Stimulated activated CD8-positive, alpha-beta memory T cell treated with anti-CD3 and anti-CD28 coated beads, Interleukin-4, amount 100 ng/mL, for 24 hours (primary cell): ENCODE measurements around the gene MAPK1.
"Not testable (repeated sequence)": the region's sequence is repeated elsewhere in the genome, so short reads cannot be mapped to it uniquely, and the experiment has no call there.

ENCODE experiments used
- DNase-seq: peaks from one replicate; pipeline ENCODE4 v3.0.0-alpha.2; 2020; ENCODE audit warnings: low read depth

The MAPK1 gene

GRCh38 chr22:21881841-21882753 is 14.7 kb upstream of the MAPK1 start:
- DNase-seq: no peak

GRCh38 chr22:21876486-21877176 is 9.2 kb upstream of the MAPK1 start:
- no peak for DNase-seq

GRCh38 chr22:21874953-21875352 is 7.5 kb upstream of the MAPK1 start:
- not testable (repeated sequence) for DNase-seq

DNA sequence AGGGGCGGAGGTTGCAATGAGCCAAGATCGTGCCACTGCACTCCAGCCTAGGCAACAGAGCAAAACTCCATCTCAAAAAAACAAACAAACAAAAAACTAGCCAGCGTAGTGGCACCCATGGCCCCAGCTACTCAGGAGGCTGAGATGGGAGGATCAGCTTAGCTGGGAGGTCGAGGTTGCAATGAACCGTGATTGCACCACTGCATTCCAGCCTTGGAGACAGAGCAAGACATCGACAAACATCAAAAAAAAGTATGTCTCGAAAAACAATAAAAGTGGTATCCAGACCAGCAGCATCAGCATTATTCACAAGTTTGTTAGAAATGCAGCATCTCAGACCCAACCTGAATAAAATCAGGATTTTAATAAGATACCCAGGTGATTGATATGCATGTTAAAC is 6.2 kb upstream of the MAPK1 start:
- DNase-seq: no peak

- DNase-seq: not testable (repeated sequence)
Observed at GRCh38 chr22:21872741-21873140, 5.3 kb upstream of the MAPK1 start.

GRCh38 chr22:21868651-21869050 is 1.2 kb upstream of the MAPK1 start:
- no peak for DNase-seq

- DNase-seq: no peak
Observed at GRCh38 chr22:21866833-21867527, 465 bp downstream of the MAPK1 start.

DNA sequence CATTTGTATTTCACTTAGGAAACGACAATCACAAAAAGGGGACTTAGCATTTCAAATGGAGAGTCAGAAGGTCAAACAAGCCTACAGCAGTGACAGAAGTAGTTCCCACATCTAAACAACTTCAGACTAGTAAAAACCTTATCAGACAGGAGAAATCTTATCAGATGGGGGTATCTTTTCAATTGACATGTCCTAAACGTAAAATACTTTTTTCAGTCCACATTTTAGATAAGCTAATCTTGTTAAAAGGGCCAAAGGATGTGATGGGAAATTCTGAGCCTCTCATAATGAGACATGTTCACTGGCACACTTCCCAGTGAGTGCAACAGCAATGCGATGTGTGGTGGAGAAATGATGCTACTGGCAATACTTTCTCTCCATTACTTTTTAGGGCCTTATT is 2.4 kb downstream of the MAPK1 start:
- DNase-seq: no peak

DNA sequence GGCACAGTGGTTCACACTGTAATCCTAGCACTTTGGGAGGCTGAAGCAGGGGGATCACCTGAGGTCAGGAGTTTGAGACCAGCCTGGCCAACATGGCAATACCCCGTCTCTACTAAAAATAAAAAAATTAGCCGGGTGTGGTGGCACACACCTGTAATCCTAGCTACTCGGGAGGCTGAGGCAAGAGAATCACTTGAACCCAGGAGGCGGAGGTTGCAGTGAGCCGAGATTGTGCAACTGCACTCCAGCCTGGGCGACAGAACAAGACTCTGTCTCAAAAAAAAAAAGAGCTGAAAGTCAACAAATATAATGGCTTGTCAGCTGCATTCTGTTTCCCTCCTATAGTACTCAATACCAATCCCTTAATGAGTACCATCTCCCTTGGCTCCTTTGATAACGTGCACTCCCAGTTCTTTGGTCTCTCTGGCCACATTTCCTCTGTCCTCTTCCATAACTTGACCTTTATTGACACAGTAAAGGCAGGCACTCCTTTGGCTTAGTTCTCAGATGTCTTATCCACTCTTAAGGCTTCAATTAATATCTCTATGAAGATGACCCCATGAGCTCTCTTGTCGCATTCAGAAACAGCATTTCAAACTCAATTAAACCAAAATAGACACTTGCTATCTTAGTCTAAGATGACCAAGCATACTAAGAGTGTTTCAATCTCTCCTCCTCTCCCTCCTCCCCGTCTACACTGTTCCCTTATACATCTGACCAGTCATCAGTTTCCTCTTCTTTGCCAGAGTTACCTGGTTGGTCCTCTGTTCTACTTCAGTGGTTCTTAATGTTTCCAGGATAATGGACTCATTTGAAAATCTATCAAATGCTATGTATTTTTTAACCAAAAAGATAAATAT is 4.8 kb downstream of the MAPK1 start:
- DNase-seq: no peak

DNA sequence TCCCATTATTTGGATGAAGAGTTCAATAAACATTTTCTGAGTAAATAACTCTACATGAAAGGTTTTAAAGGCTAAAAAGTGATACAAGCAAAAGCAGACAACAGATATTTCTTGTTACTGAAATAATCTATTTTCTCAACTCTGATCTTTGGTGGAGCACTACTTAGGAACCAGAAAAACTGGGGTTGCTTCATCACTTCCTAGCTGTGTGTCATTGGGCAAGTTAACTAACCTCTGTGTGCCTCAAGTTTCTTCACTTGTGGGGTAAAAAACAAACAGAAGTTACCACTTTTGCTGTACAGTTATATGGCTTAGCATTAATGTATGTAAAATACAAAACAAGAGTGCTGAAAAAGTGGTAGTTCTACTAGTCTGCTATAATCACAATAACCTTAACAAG is 5.6 kb downstream of the MAPK1 start:
- no peak for DNase-seq

DNA sequence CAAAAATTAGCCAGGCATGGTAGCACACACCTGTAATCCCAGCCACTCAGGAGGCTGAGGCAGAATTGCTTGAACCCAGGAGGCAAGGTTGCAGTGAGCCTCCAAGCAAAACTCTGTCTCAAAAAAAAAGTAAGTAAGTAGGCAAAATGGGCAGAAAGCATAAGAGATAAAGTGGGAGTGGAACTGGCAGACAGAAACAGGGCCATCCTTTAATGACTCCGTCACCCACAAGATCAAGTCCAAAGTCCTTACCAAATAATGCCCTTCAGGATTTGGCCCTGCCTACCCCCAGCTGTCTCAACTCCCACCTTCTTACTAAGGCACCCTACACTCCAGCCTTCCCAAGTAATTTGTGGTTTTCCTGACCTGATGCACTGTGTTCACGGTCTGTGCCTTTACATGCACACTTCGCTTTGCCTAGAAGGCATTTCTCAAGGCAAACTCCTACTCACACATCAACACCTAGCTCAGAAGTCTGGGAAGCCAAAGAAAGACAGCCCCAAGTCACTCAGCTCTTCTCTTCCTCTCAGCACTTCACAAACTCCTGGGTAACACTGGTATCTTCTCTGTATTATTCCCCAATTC is 6.1 kb downstream of the MAPK1 start:
- no peak for DNase-seq

DNA sequence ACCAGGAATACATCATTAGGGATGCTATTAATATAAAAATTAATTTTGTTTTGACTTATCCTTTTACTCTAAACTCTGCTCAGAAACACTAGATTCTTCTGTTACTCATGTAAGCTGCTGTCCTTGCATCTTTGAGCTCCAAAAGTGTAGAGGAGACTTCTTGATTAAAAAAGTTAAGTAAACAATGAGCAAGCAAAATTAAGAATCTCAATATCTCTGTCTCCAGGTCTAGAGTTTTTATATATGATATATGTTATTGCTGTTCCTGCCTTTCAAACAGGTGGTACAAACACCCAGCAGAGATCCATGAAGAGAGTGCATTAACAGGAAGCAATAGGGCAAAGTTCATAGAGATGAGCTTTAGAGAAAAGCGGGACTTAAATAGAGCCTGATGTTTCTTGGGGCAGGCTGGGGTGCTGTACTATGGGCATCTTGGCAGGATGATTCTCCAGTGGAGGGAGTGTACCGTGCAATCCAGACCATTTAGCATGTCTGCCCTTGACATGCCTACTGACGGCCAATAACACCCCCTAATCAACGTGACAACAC is 6.9 kb downstream of the MAPK1 start:
- DNase-seq: no peak

GRCh38 chr22:21858025-21858764 is 9.2 kb downstream of the MAPK1 start:
- DNase-seq: no peak

- DNase-seq: no peak
Observed at GRCh38 chr22:21857481-21857914, 9.9 kb downstream of the MAPK1 start.

DNA sequence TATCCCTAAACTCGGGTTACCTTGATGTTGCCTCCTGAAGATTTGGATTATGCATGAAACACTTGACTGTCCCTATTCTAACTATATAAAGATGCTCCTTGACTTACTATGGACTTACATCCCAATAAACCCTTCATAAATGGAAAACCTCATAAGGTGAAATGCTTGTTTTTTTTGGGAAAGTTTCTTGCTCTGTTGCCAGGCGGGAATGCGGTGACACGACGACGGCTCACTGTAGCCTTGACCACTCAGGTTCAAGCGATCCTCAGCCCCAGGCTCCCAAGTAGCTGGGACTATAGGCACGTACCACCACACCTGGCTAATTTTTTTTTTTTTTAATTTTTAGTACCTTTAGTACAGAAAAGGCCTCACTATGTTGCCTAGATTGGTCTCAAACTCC is 10.6 kb downstream of the MAPK1 start:
- no peak for DNase-seq

DNA sequence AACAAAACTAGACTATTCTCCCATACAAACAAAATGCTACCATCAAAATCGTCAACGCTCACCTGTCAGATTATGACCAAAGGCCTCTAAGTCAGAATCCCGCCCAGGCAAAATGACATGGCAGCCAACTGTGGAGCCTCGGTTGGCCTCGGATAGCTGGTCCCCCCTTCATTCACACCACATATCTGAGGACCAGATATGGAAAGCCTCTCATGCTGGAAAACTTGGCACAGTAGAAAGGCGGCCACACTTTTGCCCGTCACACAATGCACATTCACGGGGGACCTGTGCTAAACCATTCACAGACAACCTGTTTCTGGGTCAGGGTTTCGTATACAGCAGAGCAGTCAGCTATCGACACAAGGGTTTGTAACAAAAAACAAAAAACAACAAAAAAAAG is 11.2 kb downstream of the MAPK1 start:
- DNase-seq: no peak

DNA sequence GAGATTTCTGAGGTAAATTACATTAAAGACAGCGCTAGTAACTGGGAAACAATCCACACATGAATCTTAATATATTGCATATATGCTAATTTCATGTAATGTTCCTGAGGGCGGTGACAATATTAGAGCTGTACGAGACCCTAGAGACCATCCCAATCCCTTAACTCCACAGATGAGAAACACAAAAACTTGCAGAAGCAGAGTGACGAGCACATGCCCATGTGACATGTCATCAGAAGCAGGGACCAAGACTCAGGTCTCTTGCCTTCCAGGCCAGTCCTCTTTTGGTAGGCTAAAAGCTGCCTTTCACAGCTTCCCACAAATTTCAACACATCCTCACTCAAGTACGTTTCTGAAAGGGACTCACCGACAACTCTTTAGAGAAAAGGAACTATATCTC is 11.8 kb downstream of the MAPK1 start:
- DNase-seq: no peak

DNA sequence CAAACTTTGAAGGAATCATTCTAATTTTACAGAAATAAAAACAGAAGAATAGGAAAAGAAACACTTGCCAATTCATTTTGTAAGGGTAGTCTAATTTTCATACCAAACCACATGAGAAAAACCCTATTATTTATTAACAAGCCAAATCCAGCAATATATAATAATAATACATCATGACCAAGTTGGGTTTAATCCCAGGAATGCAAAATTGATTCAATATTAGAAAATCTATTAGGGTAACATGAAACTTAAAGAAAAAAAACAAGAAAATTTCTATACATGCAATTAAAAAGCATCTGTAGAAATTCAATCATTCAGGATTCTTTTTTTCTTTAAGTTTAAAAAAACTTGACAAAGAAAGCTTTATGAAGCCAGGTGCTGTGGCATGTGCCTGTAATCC is 16.8 kb downstream of the MAPK1 start:
- DNase-seq: no peak

- DNase-seq: no peak
Observed at GRCh38 chr22:21849489-21849888, 18.0 kb downstream of the MAPK1 start.

DNA sequence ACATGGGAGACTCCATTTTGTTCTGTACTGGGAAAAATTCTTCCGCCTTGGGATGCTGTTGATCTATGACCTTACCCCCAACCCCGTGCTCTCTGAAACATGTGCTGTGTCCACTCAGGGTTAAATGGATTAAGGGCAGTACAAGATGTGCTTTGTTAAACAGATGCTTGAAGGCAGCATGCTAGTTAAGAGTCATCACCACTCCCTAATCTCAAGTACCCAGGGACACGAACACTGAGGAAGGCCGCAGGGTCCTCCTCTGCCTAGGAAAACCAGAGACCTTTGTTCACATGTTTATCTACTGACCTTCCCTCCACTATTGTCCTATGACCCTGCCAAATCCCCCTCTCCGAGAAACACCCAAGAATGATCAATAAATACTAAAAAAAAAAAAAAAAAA is 19.4 kb downstream of the MAPK1 start:
- not testable (repeated sequence) for DNase-seq
